ENCODE results near the gene BOLA3. TPM values are rescaled to one million over a fixed set of nuclear protein-coding genes. Genes with fewer than 3 reads are reported as not detected.
A peak's percentile ranks its signal among the peaks of the same experiment; 100 is the strongest.
"Not testable (repeated sequence)": the region's sequence is repeated elsewhere in the genome, so short reads cannot be mapped to it uniquely, and the experiment has no call there.

Gene BOLA3
- total RNA-seq, 2 donors from 2014 or later = 60.4 to 174 TPM

DNA sequence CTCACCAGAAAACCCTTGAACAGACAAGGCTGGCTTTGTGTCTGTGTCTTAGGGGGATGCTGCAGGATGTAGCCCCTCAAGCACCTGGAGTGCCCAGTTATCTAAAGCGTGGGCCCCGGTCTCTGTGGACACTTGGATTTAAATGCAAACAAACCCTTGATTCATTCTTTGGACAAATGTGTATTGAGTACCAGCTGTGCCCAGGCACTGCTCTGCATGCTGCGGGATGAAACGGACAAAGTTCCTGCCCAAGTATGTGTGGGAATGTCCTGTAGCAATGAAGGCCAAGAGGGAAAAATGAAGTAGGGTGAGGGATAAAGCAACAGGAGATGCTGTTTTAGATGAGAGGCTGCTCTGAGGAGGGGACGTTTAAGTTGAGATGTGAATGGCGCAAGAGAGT lies 53.9 kb downstream of the BOLA3 start:
- no peak overlapping the region for H3K4me3 ChIP-seq
- H3K36me3 ChIP-seq = peaks cover 30% of the 10 kb centered on the region
- no peaks in the 10 kb centered on the region for H3K4me1 ChIP-seq
- no peak overlapping the region for H3K27ac ChIP-seq
- DNase-seq (ENCODE audit: low spot score) = no peak
- H3K27me3 ChIP-seq = no peaks in the 10 kb centered on the region
- no peaks in the 10 kb centered on the region for H3K9me3 ChIP-seq
- TF ChIP-seq, protein P1, sequence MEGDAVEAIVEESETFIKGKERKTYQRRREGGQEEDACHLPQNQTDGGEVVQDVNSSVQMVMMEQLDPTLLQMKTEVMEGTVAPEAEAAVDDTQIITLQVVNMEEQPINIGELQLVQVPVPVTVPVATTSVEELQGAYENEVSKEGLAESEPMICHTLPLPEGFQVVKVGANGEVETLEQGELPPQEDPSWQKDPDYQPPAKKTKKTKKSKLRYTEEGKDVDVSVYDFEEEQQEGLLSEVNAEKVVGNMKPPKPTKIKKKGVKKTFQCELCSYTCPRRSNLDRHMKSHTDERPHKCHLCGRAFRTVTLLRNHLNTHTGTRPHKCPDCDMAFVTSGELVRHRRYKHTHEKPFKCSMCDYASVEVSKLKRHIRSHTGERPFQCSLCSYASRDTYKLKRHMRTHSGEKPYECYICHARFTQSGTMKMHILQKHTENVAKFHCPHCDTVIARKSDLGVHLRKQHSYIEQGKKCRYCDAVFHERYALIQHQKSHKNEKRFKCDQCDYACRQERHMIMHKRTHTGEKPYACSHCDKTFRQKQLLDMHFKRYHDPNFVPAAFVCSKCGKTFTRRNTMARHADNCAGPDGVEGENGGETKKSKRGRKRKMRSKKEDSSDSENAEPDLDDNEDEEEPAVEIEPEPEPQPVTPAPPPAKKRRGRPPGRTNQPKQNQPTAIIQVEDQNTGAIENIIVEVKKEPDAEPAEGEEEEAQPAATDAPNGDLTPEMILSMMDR (IDR thresholded peaks at IDR 0.05) = no peak

DNA sequence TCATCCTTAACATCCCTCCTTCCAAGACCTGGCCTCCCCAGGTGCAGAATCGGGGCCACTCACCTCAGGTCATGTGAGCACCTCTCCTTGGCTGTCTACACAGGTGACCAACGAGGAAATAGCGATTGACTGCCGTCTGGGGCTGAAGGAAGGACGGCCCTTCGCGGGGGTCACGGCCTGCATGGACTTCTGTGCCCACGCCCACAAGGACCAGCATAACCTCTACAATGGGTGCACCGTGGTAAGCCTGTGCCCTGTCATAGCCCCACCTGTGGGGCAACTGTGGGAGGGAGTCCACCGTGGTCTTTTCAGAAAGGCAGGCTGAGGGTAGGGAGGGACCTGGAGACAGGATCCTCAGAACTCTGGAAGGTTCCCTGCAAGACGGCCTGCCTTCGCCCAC lies 54.3 kb downstream of the BOLA3 start:
- peak; percentile 30 for DNase-seq (ENCODE audit: low spot score)
- H3K36me3 ChIP-seq = peaks cover 33% of the 10 kb centered on the region

DNA sequence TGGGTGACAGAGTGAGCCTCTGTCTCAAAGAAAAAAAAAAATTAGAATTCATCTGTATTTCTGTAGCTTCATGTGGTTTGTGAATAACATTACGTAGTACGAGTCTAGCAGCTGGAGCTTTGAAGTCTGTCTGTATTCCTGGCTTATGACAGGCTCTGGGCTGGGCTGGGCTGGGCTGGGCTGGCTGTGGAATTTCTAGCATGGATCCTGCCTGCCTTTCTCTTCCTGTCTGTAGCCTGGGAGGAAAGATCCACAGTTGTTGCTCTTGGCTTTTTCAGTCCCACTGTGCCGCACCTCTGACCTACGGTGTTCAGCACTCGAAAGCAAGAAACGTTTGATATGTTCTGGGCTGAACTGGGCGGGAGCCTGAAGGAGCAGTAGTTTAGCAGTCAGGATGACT lies 55.4 kb downstream of the BOLA3 start:
- no peak overlapping the region for H3K4me3 ChIP-seq
- no peak overlapping the region for H3K27ac ChIP-seq
- no peaks in the 10 kb centered on the region for H3K27me3 ChIP-seq
- DNase-seq (ENCODE audit: low spot score) = peak; percentile 55
- peaks cover 39% of the 10 kb centered on the region for H3K36me3 ChIP-seq
- TF ChIP-seq, protein P1 (IDR thresholded peaks at IDR 0.05) = no peak
- no peaks in the 10 kb centered on the region for H3K9me3 ChIP-seq
- H3K4me1 ChIP-seq = no peaks in the 10 kb centered on the region

More for the DNA sequence above, 54.3 kb downstream of the BOLA3 start:
- Histone ChIP-seq H3K4me3 (no peak overlapping the region), H3K27ac (no peak overlapping the region), H3K4me1 (no peaks in the 10 kb centered on the region), H3K27me3 (no peaks in the 10 kb centered on the region), H3K9me3 (no peaks in the 10 kb centered on the region)
- TF ChIP-seq, protein P1 (IDR thresholded peaks at IDR 0.05) = no peak

DNA sequence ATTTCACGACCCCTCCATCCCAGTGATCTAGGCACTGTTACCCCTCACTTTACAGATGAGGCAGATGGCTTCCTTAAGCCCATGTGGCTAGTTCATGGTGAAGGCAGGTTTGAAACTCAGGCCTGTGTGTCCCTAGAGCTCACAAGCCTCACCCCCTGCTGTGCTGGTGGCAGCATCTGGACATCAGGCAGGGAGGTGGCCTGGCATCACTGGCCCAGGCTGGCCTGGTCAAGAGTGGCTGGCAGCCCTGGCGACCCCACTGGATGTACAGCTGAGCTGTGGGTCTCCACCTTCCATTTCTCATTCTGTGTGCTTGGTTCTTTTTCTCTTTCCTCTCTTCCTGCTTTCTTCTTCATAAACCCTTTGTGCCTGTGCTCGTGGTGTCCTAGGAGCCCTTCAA lies 56.3 kb downstream of the BOLA3 start:
- no peaks in the 10 kb centered on the region for H3K27me3 ChIP-seq
- H3K9me3 ChIP-seq = no peaks in the 10 kb centered on the region
- TF ChIP-seq, protein P1 (IDR thresholded peaks at IDR 0.05) = no peak
- no peak overlapping the region for H3K27ac ChIP-seq
- H3K4me3 ChIP-seq = no peak overlapping the region
- H3K4me1 ChIP-seq = no peaks in the 10 kb centered on the region
- peaks cover 39% of the 10 kb centered on the region for H3K36me3 ChIP-seq
- no peak for DNase-seq (ENCODE audit: low spot score)

DNA sequence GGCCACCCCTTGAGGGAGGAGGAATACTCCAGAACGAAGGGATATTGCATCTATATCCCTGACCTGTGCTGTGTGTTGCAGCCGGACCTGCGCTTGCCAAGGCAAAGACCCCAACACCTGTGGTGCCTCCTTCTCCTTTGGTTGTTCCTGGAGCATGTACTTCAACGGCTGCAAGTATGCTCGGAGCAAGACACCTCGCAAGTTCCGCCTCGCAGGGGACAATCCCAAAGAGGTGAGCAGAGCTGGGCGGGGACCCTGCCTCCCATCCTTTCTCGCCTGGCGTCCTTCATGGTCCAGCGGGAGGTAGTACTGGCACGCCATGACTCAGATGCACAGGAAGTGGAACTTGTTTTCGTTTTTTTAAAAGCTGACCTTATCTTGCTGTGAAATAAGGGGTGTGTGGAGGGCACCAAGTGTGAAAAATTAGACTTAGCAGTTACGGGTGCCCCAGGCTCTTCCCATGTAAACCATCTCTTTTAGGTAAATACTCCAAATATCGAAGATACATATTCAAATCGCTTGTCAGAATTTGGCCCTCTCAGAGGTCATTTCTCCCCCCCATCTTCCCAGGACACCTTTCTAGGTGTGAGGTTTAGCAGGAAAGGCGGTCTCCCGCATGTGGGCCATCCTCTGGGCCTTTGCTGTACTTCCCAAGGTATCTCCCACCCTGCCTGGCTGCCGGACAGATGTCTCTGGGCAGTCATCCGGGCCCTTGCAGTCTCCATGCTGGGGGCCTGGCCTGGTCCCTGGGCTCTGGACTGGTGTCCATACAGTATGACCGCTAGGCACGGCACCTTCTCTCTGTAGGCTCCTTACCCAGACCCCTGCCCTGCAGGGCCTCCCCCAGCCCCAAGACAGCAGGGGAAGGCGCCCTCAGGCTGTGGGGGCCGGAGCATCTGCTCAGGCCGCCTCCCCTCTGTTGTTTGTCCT lies 57.6 kb downstream of the BOLA3 start:
- H3K4me1 ChIP-seq = no peaks in the 10 kb centered on the region

DNA sequence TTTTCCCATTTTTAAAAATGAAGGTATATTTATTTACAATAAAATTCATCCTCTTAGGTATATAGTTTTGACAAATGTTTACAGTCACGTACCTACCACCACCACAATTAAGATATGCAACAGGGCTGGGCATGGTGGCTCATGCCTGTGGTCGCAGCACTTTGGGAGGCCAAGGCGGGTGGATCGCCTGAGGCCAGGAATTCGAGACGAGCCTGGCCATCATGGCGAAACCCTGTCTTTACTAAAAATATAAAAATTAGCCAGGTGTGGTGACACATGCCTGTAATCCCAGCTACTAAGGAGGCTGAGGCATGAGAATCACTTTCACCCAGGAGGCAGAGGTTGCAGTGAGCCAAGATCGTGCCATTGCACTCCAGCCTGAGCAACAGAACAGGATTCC lies 59.0 kb downstream of the BOLA3 start:
- not testable (repeated sequence) for H3K4me1 ChIP-seq; H3K27me3 ChIP-seq; H3K27ac ChIP-seq; H3K9me3 ChIP-seq; DNase-seq (ENCODE audit: low spot score); H3K4me3 ChIP-seq
- H3K36me3 ChIP-seq = peaks cover 37% of the 10 kb centered on the region

More for the DNA sequence above, 57.6 kb downstream of the BOLA3 start:
- no peaks in the 10 kb centered on the region for H3K27me3 ChIP-seq
- no peaks in the 10 kb centered on the region for H3K9me3 ChIP-seq
- no peak overlapping the region for H3K4me3 ChIP-seq
- no peak for DNase-seq (ENCODE audit: low spot score)
- H3K27ac ChIP-seq = no peak overlapping the region
- TF ChIP-seq, protein P1 (IDR thresholded peaks at IDR 0.05) = no peak
- H3K36me3 ChIP-seq = peaks cover 39% of the 10 kb centered on the region
